NOMO-1 treated with DMSO at 0.1 percent for 48 hours (cell line): ENCODE results near the gene ANKRD33.

ENCODE experiments used
- DNase-seq: peaks from one replicate; lab custom pipeline; 2025; ENCODE audit not compliant: unreplicated experiment; lab: John Stamatoyannopoulos, UW

Gene ANKRD33

GRCh38 chr12:51860986-51861385 lies 26.9 kb upstream of the ANKRD33 start:
- no peak for DNase-seq

GRCh38 chr12:51862947-51863346 lies 25.0 kb upstream of the ANKRD33 start:
- no peak for DNase-seq

GRCh38 chr12:51863363-51863932 lies 24.5 kb upstream of the ANKRD33 start:
- no peak for DNase-seq

GRCh38 chr12:51863933-51864832 lies 23.7 kb upstream of the ANKRD33 start:
- DNase-seq, result no peak

- DNase-seq, result no peak
These were observed 22.9 kb upstream of the ANKRD33 start for GRCh38 chr12:51864833-51865670.

GRCh38 chr12:51865757-51866270 lies 22.1 kb upstream of the ANKRD33 start:
- no peak for DNase-seq

- no peak for DNase-seq
These were observed 21.6 kb upstream of the ANKRD33 start for GRCh38 chr12:51866324-51866723.

GRCh38 chr12:51866762-51867161 lies 21.1 kb upstream of the ANKRD33 start:
- DNase-seq, result no peak

GRCh38 chr12:51867371-51867770 lies 20.5 kb upstream of the ANKRD33 start:
- DNase-seq, result no peak

GRCh38 chr12:51867796-51868428 lies 20.0 kb upstream of the ANKRD33 start:
- no peak for DNase-seq

- no peak for DNase-seq
These were observed 18.9 kb upstream of the ANKRD33 start for GRCh38 chr12:51868821-51869495.

GRCh38 chr12:51869496-51869865 lies 18.4 kb upstream of the ANKRD33 start:
- no peak for DNase-seq

- DNase-seq, result no peak
These were observed 18.0 kb upstream of the ANKRD33 start for GRCh38 chr12:51869931-51870330.

- DNase-seq, result peak; percentile 46
These were observed 17.4 kb upstream of the ANKRD33 start for GRCh38 chr12:51870504-51870903.

GRCh38 chr12:51871126-51871525 lies 16.8 kb upstream of the ANKRD33 start:
- peak; percentile 72 for DNase-seq

GRCh38 chr12:51871918-51872688 lies 15.8 kb upstream of the ANKRD33 start:
- peak; percentile 75 for DNase-seq

- no peak for DNase-seq
These were observed 15.3 kb upstream of the ANKRD33 start for GRCh38 chr12:51872689-51872981.

- DNase-seq, result no peak
These were observed 14.5 kb upstream of the ANKRD33 start for GRCh38 chr12:51873251-51873994.

GRCh38 chr12:51874000-51874399 lies 13.9 kb upstream of the ANKRD33 start:
- no peak for DNase-seq
